Choroid plexus epithelial cell (primary cell): ENCODE measurements around the gene RCAN2.

Experiments
- DNase-seq: peaks from one replicate; pipeline ENCODE4 v3.0.0-alpha.2; 2010; ENCODE audit warnings: low read depth
- H3K4me3 ChIP-seq: 2 replicates; pipeline ENCODE4 v1.5.1; 2011; ENCODE audit warnings: low read depth, mild to moderate bottlenecking, control low read depth, low read length, moderate library complexity
- CTCF ChIP-seq: conservative IDR thresholded peaks from 2 replicates; pipeline ENCODE4 v1.5.1; 2011; ENCODE audit warnings: low read depth, mild to moderate bottlenecking, control low read depth, inconsistent platforms, low read length, moderate library complexity

The RCAN2 gene

GRCh38 chr6:46376562-46377061 is 114.6 kb downstream of the RCAN2 start:
- no peak overlapping the region for H3K4me3 ChIP-seq
- TF ChIP-seq CTCF: no peak

GRCh38 chr6:46370622-46371021 is 120.6 kb downstream of the RCAN2 start:
- no peak for TF ChIP-seq CTCF
- H3K4me3 ChIP-seq: no peak overlapping the region
- peak; percentile 57 for DNase-seq

More at GRCh38 chr6:46376562-46377061, 114.6 kb downstream of the RCAN2 start:
- DNase-seq: no peak

GRCh38 chr6:46368169-46368536 is 123.1 kb downstream of the RCAN2 start:
- no peak overlapping the region for H3K4me3 ChIP-seq
- DNase-seq: no peak
- no peak for TF ChIP-seq CTCF

GRCh38 chr6:46367354-46368168 is 123.7 kb downstream of the RCAN2 start:
- no peak overlapping the region for H3K4me3 ChIP-seq
- no peak for TF ChIP-seq CTCF
- no peak for DNase-seq

GRCh38 chr6:46366190-46366900 is 124.9 kb downstream of the RCAN2 start:
- H3K4me3 ChIP-seq: no peak overlapping the region
- TF ChIP-seq CTCF: no peak
- DNase-seq: no peak

GRCh38 chr6:46357591-46357990 is 133.7 kb downstream of the RCAN2 start:
- no peak for TF ChIP-seq CTCF
- peak; percentile 3 for DNase-seq
- H3K4me3 ChIP-seq: no peak overlapping the region
